ENCODE data around the gene SYT12. TPM values are rescaled to one million over a fixed set of nuclear protein-coding genes. Genes with fewer than 3 reads are reported as not detected.
A peak's percentile ranks its signal among the peaks of the same experiment; 100 is the strongest.

SYT12 gene
- total RNA-seq, 4 donors from 2014 or later: 0.04 TPM; not detected in 3

GRCh38 chr11:66976028-66976467 lies 46.9 kb upstream of the SYT12 start:
- H3K4me3 ChIP-seq: no peak overlapping the region
- TF ChIP-seq, protein P1, sequence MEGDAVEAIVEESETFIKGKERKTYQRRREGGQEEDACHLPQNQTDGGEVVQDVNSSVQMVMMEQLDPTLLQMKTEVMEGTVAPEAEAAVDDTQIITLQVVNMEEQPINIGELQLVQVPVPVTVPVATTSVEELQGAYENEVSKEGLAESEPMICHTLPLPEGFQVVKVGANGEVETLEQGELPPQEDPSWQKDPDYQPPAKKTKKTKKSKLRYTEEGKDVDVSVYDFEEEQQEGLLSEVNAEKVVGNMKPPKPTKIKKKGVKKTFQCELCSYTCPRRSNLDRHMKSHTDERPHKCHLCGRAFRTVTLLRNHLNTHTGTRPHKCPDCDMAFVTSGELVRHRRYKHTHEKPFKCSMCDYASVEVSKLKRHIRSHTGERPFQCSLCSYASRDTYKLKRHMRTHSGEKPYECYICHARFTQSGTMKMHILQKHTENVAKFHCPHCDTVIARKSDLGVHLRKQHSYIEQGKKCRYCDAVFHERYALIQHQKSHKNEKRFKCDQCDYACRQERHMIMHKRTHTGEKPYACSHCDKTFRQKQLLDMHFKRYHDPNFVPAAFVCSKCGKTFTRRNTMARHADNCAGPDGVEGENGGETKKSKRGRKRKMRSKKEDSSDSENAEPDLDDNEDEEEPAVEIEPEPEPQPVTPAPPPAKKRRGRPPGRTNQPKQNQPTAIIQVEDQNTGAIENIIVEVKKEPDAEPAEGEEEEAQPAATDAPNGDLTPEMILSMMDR (IDR thresholded peaks at IDR 0.05): peak in 1 of 4 experiments; percentile 36
- TF ChIP-seq EP300 (IDR thresholded peaks at IDR 0.05) (no peak), POLR2AphosphoS5 (IDR thresholded peaks at IDR 0.05) (no peak)
- 40 to 87% methylated on average over 3 of the region's 9 CpGs for WGBS, 2 donors (ENCODE audit: low coverage in 1 of 2)
- no peak overlapping the region for H3K27ac ChIP-seq
- H3K4me1 ChIP-seq: no peaks in the 10 kb centered on the region
- ATAC-seq: no peak
- H3K9me3 ChIP-seq: peaks cover 0 to 13% (median 0%) of the 10 kb centered on the region in 3 donors
- no peaks in the 10 kb centered on the region for H3K36me3 ChIP-seq
- H3K27me3 ChIP-seq: peaks cover 16% of the 10 kb centered on the region

DNA sequence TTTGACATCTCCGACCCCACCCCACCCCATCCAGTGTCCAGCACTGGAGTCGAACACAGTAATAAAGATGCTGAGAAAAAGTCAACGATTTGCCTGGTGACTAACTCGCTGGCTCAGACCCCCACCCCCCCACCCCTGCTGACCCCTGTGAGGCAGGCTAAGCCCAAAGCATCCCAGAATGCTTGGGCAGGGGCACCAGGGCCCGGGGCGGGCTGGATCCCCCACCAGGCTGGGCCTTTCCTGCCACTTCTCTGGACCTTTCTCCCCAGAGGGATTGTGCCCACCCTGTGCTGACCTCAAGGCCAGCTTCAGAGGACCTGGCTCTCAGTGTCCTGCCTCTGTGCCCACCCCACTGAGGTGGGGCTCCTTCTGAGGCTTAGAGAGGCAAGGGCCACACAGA lies 46.0 kb upstream of the SYT12 start:
- H3K27ac ChIP-seq: no peak overlapping the region
- TF ChIP-seq POLR2A (IDR thresholded peaks at IDR 0.05): no peak
- no peak for TF ChIP-seq EP300 (IDR thresholded peaks at IDR 0.05)
- TF ChIP-seq POLR2AphosphoS5 (IDR thresholded peaks at IDR 0.05): no peak
- TF ChIP-seq, protein P1 (IDR thresholded peaks at IDR 0.05): no peak
- peaks cover 0 to 13% (median 0%) of the 10 kb centered on the region in 3 donors for H3K9me3 ChIP-seq
- no peaks in the 10 kb centered on the region for H3K36me3 ChIP-seq
- no peak for ATAC-seq
- H3K4me3 ChIP-seq: no peak overlapping the region
- H3K4me1 ChIP-seq: peaks cover 0 to 7% (median 0%) of the 10 kb centered on the region in 3 donors
- WGBS, 2 donors (ENCODE audit: low coverage in 1 of 2): 86 to 100% methylated on average over 2 of the region's 6 CpGs
- H3K27me3 ChIP-seq: peaks cover 16% of the 10 kb centered on the region

DNA sequence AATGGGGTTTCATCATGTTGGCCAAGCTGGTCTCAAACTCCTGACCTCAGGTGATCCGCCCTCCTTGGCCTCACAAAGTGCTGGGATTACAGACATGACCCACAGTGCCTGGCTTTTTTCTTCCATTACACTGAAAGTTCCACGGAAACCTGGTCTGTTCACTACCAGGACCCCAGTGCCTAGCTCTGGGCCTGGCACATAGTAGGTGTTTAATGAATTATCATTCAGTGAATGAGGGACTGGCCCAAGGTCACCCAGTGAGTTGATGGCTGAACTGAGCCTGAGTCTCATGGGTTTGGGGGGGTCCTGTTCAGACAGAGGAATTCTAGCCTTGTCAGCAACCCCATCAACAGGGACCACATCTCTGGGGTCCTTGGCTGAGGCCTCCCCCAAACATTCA lies 44.7 kb upstream of the SYT12 start:
- TF ChIP-seq POLR2AphosphoS5 (IDR thresholded peaks at IDR 0.05) (no peak), POLR2A (IDR thresholded peaks at IDR 0.05) (no peak), EP300 (IDR thresholded peaks at IDR 0.05) (no peak)
- 85% methylated on average over 2 of the region's 2 CpGs; no CpG with 5 or more reads in 1 of the 2 donors for WGBS, 2 donors (ENCODE audit: low coverage in 1 of 2)
- peaks cover 16% of the 10 kb centered on the region for H3K27me3 ChIP-seq
- peaks cover 0 to 11% (median 0%) of the 10 kb centered on the region in 3 donors for H3K4me1 ChIP-seq
- no peak overlapping the region for H3K27ac ChIP-seq
- no peak overlapping the region for H3K4me3 ChIP-seq
- ATAC-seq: no peak
- H3K9me3 ChIP-seq: peaks cover 0 to 13% (median 0%) of the 10 kb centered on the region in 3 donors
- H3K36me3 ChIP-seq: no peaks in the 10 kb centered on the region

DNA sequence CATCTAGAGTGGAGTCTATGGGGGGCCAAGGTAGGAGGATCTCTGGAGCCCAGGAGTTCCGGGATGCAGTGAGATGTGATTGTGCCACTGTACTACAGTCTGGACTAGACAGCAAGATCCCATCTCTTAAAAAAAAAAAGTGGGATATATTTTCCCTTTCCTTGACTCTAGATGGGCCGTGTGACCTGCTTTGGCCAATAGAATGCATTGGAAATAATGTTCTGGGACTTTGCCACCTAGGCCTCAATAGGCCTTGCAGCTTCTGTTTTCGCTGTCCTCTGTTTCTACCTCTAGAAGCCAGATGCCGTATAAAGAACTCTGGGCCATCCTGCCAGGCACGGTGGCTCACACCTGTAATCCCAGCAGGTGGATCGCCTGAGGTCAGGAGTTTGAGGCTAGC lies 44.2 kb upstream of the SYT12 start:
- Histone ChIP-seq H3K4me3 (no peak overlapping the region), H3K27me3 (peaks cover 16% of the 10 kb centered on the region), H3K27ac (no peak overlapping the region), H3K36me3 (no peaks in the 10 kb centered on the region), H3K4me1 (peaks cover 0 to 11% (median 0%) of the 10 kb centered on the region in 3 donors), H3K9me3 (peaks cover 0 to 13% (median 0%) of the 10 kb centered on the region in 3 donors)
- 82 to 100% methylated on average over 3 to 4 of the region's 6 CpGs for WGBS, 2 donors (ENCODE audit: low coverage in 1 of 2)
- ATAC-seq: no peak
- TF ChIP-seq EP300 (IDR thresholded peaks at IDR 0.05) (no peak), POLR2AphosphoS5 (IDR thresholded peaks at IDR 0.05) (no peak), POLR2A (IDR thresholded peaks at IDR 0.05) (no peak)
- TF ChIP-seq, protein P1 (IDR thresholded peaks at IDR 0.05): no peak

DNA sequence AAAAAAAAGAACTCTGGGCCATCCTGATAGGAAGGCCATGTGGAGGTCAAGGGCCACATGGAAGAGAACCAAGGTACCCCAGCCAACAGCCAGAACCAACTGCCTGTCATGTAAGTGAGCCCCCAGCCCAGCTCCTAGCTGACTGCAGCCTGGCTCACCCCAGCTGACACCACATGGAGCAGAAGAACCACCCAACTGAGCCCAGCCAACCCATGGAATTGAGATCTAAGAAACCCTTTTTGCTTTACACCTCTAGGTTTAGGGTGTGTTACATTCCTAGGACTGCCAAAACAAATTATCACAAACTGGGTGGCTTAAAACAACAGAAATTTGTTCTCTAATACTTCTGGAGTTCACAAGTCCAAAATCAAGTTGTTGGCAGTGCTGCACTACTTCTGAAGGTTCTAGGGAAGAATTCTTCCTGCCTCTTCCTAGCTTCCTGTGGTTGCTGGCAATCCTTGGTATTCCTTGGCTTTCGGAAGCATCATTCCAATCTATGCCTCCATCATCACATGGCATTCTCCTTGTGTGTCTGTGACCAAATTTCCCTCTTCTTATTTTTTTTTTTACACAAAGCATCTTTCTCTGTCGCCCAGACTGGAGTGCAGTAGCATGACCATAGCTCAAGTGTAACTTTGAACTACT lies 43.5 kb upstream of the SYT12 start:
- Histone ChIP-seq H3K4me1 (peaks cover 0 to 11% (median 0%) of the 10 kb centered on the region in 3 donors), H3K27ac (no peak overlapping the region), H3K4me3 (no peak overlapping the region), H3K9me3 (peaks cover 0 to 13% (median 0%) of the 10 kb centered on the region in 3 donors), H3K27me3 (peaks cover 16% of the 10 kb centered on the region), H3K36me3 (no peaks in the 10 kb centered on the region)
- WGBS, 2 donors (ENCODE audit: low coverage in 1 of 2): 91 to 100% methylated on average over 1 to 2 of the region's 2 CpGs
- no peak for TF ChIP-seq EP300 (IDR thresholded peaks at IDR 0.05)
- TF ChIP-seq POLR2A (IDR thresholded peaks at IDR 0.05): no peak
- TF ChIP-seq, protein P1 (IDR thresholded peaks at IDR 0.05): no peak
- no peak for TF ChIP-seq POLR2AphosphoS5 (IDR thresholded peaks at IDR 0.05)
- no peak for ATAC-seq

Data from gastroesophageal sphincter (tissue), 4 donors.